LNCAP (cell line): ENCODE measurements around the gene ASCL3.

Source experiments
- TF ChIP-seq, protein P1 (sequence below): fragments of 450-650 bp; IDR thresholded peaks from 2 replicates; pipeline ENCODE4 v1.5.1; 2017; ENCODE audit warnings: mild to moderate bottlenecking

The ASCL3 gene, protein sequence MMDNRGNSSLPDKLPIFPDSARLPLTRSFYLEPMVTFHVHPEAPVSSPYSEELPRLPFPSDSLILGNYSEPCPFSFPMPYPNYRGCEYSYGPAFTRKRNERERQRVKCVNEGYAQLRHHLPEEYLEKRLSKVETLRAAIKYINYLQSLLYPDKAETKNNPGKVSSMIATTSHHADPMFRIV

DNA sequence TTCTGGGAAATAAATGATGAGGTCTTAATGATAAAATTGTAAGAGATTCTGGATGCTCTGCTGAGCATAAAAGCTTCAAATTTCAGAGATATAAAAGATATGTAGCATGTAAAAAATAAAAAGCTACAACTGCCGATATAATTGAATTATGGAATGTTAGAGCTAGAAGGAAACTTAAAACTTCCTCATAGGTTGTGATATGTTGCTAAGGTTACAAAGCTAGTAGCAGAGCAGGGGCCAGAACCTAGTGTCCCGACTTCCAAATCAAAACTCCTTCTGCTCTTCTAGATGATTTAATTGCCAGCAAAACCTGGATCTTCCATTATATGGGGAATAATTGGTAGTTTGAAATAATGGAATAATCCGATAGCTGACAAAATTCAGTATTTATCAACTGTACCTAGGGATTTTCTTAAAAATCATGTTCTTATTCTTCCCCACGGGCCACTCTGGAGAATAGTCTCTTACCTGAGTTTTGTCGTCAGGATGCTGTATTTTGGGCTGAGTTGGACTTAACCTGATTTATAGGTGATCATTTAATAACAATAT, at the start of gene ASCL3:
Gene ASCL3 (minus strand): TSS at position 499 of the 549 bp plus-strand sequence. CDS start 4,855 bp downstream, outside the sequence.
- TF ChIP-seq, protein P1, sequence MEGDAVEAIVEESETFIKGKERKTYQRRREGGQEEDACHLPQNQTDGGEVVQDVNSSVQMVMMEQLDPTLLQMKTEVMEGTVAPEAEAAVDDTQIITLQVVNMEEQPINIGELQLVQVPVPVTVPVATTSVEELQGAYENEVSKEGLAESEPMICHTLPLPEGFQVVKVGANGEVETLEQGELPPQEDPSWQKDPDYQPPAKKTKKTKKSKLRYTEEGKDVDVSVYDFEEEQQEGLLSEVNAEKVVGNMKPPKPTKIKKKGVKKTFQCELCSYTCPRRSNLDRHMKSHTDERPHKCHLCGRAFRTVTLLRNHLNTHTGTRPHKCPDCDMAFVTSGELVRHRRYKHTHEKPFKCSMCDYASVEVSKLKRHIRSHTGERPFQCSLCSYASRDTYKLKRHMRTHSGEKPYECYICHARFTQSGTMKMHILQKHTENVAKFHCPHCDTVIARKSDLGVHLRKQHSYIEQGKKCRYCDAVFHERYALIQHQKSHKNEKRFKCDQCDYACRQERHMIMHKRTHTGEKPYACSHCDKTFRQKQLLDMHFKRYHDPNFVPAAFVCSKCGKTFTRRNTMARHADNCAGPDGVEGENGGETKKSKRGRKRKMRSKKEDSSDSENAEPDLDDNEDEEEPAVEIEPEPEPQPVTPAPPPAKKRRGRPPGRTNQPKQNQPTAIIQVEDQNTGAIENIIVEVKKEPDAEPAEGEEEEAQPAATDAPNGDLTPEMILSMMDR, result no peak

DNA sequence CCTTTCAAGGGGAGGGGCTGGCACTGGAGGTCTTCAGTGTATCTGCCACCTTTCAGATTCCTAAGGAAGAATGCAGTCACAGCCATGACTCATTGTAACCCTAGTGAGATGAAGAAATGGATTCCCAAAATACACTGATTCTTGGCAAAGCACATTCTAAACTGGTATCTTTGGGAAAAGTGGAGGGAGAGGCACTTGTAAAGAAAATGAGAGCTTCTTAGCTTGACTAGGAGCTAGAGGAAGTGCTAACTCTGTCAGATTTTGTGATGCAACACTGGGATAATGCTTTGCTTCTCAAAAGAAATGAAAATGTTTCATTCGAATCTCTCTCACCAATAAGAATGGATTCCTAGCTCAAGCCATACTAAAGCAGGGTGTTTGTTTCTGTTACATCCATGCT, 46.6 kb upstream of the ASCL3 start:
- TF ChIP-seq, protein P1, result no peak

DNA sequence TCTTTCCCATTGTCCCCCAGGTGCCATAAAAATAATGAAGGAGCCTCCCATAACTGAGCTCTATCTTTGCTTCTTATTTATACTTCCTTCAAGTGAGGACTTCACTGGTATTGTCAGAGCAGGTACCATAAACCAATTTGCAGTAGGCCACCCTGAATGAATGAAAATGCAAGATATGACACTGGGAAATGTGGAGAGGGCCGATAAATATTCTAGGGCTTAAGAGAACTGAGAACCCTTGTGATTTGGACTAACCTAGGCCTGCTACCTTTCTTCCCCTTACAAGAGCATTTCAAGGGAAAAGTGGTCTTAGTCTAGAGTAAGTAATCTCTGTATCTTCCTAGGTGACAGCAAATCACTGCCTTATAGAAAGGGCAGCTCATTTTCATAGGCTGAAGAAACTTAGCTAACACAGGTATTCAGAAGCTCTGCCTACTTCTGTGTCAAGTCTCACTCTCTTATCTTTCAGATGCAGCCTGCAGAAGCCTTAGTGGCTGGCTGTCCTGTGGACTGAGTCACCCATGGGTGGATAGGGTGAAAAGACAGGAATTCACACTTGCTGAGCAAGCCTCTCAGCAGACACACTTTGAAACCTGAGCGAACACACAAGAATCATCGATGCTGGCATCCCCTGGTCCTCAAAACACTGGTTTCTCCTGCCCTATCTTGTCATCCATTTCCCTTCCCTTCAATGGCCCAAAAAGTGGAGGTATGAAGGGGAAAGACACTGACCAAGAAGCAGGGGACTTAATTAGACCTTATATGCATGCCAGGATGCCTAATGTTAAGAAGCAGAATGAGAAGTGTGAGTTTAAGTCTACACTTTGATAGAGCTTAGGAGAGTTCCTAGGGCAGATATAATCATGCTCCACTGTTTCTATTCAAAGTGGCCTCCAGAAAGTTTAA, 45.8 kb upstream of the ASCL3 start:
- TF ChIP-seq, protein P1, result no peak

DNA sequence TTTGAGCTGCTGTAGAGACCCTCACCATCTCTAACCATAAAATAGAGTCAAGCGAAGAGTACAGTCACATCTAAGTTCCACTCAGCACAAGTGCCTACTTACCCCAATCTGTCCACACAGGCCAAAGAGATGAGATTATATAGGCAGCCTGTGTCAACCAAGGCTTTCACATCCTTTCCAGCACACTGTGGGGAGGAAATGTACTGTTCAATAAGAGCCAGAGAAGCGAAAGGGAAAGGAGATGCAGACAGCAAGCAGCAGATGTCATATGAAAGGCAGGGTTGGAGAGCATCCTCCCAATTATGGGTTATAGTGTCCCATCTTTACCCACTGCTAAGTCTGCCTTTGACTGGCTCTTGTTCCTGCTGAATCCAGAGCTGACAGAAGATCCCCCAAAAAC, 44.6 kb upstream of the ASCL3 start:
- TF ChIP-seq, protein P1, result no peak

DNA sequence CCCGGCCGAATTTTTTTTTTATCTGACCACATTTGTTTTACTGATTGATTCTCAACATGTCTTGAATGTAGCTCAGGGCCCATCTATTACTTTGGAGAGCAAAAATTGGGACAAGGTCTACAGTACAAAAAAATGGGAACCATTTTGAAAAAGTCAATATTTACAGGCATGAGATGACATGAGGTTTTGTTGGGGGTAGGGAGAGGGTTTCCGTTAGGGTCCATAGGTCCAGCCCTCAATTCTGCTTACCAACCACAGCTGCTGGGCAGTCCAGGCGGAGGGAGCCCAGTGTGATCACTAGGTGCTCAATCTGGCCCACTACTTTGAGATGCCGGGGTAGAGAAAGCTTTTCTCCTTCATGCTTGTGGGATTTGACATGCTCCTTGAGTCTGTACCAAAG, 42.6 kb upstream of the ASCL3 start:
- TF ChIP-seq, protein P1, result no peak

DNA sequence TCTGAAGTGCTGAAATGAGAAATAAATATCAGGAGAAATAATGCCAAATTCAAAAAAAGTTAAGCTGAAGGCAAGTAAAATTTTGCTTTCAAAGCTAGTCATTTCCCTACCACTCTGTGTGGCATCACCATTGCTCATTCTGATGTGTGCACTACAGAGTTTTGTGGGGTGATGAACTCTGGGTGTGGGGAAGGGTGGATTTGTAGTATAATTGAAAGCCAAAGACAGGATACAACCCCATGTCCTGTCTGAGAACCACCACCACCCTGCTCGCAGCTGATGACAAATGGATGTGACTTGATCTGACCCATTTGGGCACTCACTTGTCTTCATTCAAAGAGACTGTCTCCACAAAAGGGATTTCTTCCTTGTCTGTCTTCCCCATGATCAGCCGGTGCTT, 40.7 kb upstream of the ASCL3 start:
- TF ChIP-seq, protein P1, result no peak

DNA sequence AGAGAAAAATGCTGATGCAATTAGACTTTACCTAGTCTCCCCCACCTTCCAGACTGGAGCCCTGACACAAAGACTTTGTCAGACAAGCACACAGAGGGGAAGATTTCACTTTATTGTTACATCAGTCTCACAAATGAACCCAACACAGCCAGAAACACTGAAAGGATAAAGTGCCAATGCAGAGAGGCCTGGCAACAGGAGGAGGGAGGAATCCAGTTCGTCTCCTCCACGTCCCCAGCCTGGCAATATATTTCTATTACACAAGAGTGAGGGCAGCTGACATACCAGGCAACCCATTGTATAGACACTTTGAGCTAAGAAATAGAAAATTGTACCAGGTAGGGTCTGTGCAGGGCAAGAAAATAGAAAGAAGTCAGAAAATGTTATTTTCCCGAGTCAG, 37.7 kb upstream of the ASCL3 start:
- TF ChIP-seq, protein P1, result no peak
